ENCODE data around the gene IL22RA2. TPM values are rescaled to one million over a fixed set of nuclear protein-coding genes. Genes with fewer than 3 reads are reported as not detected.

Gene IL22RA2
- total and polyA plus RNA-seq, 9 of the 15 experiments (the other 6 are each of a cell fraction or from before 2014, with no cell fraction given), result 0.03 TPM; not detected in 8

- TF ChIP-seq HINFP (tag; conservative IDR thresholded peaks at IDR 0.05; ENCODE audit: low read depth), result peak; percentile 84
- no peak for TF ChIP-seq EGR1 (conservative IDR thresholded peaks at IDR 0.05)
- TF ChIP-seq ARNT (IDR thresholded peaks at IDR 0.05), result no peak
- 0 out of 2 replicates have a peak, but pooled peaks have one; percentile 23 for TF ChIP-seq RAD51 (IDR thresholded peaks at IDR 0.05; ENCODE audit: borderline replicate concordance, low read depth)
- TF ChIP-seq CCNT2 (IDR thresholded peaks at IDR 0.05; ENCODE audit: borderline replicate concordance, extremely low read depth, insufficient read length, low read depth, low read length), result no peak
- no peak for TF ChIP-seq ETS2 (tag; IDR thresholded peaks at IDR 0.05; ENCODE audit: borderline replicate concordance, poor library complexity, severe bottlenecking)
- peak; percentile 94 for TF ChIP-seq ZNF583 (CRISPR knock-in tag; IDR thresholded peaks at IDR 0.05)
- peak; percentile 91 for TF ChIP-seq ARID1B (IDR thresholded peaks at IDR 0.05)
- TF ChIP-seq ETV6 (IDR thresholded peaks at IDR 0.05; ENCODE audit: borderline replicate concordance in 1 of 2, low read depth in 2 of 2, low read length in 1 of 2), result no peak
- no peak for TF ChIP-seq ETV6 (CRISPR knock-in tag; IDR thresholded peaks at IDR 0.05; ENCODE audit: borderline replicate concordance)
- TF ChIP-seq GATA2 (CRISPR knock-in tag; IDR thresholded peaks at IDR 0.05), result peak; percentile 51; the same call in 1 of the 2 replicates
- no peak for TF ChIP-seq ZNF586 (CRISPR knock-in tag; conservative IDR thresholded peaks at IDR 0.05)
- TF ChIP-seq CBX5 (IDR thresholded peaks at IDR 0.05; ENCODE audit: borderline replicate concordance, low read depth), result no peak
- TF ChIP-seq ZFX (CRISPR knock-in tag; IDR thresholded peaks at IDR 0.05), result peak; percentile 54; the same call in 1 of the 2 replicates
- no peak for TF ChIP-seq CBX1 (IDR thresholded peaks at IDR 0.05; ENCODE audit: low read depth)
- no peak for TF ChIP-seq NCOA2 (IDR thresholded peaks at IDR 0.05; ENCODE audit: partially characterized antibody in 2 of 2)
- no peak for TF ChIP-seq ELK1 (CRISPR knock-in tag; IDR thresholded peaks at IDR 0.05)
- TF ChIP-seq TBP (optimal IDR thresholded peaks at IDR 0.05; ENCODE audit: low read depth, low read length), result no peak
- TF ChIP-seq MYBL2 (IDR thresholded peaks at IDR 0.05; ENCODE audit: low read depth), result no peak
- TF ChIP-seq MYBL2 (CRISPR knock-in tag; IDR thresholded peaks at IDR 0.05; ENCODE audit: borderline replicate concordance), result no peak
- TF ChIP-seq MTA3 (IDR thresholded peaks at IDR 0.05; ENCODE audit: borderline replicate concordance), result 0 out of 2 replicates have a peak, but pooled peaks have one; percentile 52
- TF ChIP-seq ELF1 (tag; IDR thresholded peaks at IDR 0.05), result no peak
- TF ChIP-seq RBM25 (IDR thresholded peaks at IDR 0.05; ENCODE audit: low read depth, low read length, severe bottlenecking), result no peak
- TF ChIP-seq ZNF507 (tag; conservative IDR thresholded peaks at IDR 0.05), result no peak
- TF ChIP-seq THAP12 (CRISPR knock-in tag; IDR thresholded peaks at IDR 0.05), result no peak
These were observed 3.0 kb downstream of the IL22RA2 start (continued) for GRCh38 chr6:137170266-137171052.

Data from K562 (cell line).